Embryonic facial prominence (tissue), 1 donor: ENCODE data around the gene TMEM175.

Experiments used
- DNase-seq: peaks from one replicate; pipeline ENCODE4 v3.0.0-alpha.2; 2016; ENCODE audit errors: extremely low spot score

The TMEM175 gene, protein sequence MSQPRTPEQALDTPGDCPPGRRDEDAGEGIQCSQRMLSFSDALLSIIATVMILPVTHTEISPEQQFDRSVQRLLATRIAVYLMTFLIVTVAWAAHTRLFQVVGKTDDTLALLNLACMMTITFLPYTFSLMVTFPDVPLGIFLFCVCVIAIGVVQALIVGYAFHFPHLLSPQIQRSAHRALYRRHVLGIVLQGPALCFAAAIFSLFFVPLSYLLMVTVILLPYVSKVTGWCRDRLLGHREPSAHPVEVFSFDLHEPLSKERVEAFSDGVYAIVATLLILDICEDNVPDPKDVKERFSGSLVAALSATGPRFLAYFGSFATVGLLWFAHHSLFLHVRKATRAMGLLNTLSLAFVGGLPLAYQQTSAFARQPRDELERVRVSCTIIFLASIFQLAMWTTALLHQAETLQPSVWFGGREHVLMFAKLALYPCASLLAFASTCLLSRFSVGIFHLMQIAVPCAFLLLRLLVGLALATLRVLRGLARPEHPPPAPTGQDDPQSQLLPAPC

DNA sequence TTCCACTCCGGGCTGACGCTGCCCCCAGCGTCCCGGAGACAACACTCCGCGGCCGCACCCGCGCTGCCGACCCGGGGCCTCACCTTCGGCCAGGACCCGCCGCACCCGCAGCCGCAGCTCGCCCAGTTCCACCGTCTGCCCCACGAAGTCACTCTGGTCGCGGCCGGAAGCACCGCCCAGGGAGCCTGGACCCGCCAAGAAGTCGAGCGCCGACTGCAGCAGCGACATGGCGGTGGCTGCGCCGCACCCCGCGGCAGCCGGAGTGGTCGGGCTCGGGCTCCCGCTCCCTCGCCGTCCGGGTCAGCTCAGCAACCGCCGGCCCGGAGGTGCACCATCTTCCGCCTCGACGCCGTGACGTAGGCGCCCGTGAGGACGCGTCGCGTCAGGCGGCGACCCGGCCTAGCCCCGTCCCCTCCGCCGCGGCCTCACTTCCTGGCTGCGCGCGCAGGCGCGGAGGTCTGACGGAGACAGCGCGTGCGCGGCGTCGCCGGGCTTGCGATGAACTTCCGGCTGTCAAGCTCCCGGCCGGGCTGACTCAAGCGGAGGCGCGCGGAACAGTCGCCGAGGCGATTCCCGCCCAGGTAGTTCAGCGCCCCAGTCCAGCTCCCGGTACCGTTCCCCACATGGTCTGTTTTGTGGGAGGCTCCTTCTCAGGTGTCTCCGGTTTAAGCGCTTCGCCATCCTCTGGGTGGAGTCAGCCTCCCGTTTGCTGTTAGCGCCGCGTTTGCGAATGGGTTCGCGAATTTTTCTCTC is at the start of gene TMEM175, which contains the start of gene GAK:
Gene TMEM175 (plus strand): TSS at position 501 of the 753 bp plus-strand sequence. CDS start 15,280 bp downstream, outside the sequence.
Gene GAK (minus strand): TSS at position 357 of the 753 bp plus-strand sequence. CDS start 129 bp downstream, at position 228.
- DNase-seq = peak; percentile 88

DNA sequence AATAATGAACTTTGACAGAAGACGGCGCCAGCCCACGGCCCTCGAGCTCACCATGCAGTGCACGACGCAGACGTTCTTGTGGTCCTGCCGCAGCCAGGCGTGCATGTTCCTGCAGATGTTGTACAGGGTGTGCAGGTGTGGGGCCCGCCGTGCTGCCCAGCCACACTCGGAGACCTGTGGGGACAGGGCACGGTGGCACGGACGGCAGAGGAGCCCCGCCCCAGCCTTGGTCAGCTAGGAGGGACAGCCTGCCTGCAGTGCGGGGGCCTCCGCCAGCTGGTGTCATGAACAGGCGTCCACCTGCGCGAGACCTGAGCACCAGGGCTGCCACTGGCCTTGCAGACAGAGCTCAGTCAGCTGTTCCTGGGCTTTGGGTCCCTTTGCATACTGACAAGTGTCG is 49.6 kb upstream of the TMEM175 start:
- DNase-seq = no peak

DNA sequence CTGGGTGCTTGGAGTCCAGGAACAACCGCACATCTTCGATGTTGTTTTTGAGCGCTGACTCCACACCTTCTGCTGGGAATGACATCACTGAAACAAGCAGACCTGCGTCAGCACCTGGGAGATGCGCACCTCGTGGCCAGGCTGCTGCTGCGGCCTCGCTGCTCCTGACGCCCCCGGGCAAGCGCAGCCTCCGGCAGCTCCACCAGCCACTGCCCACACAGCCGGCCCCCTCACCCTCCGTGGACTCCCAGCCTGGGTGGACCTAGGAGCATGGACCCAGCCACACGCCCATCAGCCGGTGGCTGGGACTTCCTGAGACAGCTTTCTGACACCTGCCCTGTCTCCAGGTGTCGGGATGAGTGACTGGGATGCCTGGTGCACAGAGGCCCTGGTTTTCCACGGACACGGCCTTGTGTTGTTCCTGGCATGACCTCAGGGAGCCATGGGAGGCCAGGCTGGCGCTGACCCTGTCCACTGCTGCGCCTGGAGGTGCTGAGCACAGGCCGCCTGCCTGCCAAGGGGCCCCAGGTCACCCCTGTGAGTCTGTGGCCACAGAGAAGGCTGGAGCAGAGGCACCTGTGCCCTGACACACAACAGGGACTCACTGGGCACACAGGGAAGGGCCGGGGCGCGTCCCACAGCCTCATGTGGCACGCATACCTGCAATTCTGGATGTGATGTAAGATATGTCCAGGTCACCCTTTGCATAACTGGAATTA is 48.7 kb upstream of the TMEM175 start:
- DNase-seq = no peak

DNA sequence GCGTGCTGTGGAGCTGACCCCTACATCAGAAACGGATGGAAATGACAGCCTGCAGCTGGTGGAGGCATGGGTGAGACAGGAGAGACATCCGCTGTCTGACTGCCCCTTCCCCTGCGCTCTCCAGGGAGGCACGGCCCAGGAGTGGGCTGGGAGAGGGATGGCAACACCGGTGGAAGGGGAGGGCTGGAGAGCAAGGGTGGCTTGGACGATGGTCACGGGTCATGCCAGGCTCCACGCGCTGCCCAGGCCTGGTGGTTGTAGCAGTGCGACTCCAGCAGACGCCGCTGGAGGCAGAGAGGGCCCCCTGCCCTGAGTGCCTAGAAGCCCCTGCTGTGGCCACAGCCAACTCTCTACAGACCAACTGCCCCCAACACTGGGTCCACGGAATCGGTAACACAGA is 48.0 kb upstream of the TMEM175 start:
- no peak for DNase-seq

DNA sequence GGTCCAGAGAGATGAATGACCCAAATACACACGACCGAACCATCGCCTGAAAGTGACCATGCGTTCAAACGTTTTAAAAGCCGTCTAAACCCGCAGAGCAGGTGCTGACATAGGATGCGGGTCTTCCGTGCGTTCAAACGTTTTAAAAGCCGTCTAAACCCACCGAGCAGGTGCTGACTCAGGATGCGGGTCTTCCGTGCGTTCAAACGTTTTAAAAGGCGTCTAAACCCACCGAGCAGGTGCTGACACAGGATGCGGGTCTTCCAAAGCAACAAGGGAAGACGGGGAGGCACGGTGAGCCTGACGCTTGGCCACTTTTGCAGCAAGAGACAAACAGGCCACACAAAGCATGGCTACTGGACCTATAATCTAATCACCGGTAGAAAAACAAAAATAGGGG is 47.4 kb upstream of the TMEM175 start:
- no peak for DNase-seq

DNA sequence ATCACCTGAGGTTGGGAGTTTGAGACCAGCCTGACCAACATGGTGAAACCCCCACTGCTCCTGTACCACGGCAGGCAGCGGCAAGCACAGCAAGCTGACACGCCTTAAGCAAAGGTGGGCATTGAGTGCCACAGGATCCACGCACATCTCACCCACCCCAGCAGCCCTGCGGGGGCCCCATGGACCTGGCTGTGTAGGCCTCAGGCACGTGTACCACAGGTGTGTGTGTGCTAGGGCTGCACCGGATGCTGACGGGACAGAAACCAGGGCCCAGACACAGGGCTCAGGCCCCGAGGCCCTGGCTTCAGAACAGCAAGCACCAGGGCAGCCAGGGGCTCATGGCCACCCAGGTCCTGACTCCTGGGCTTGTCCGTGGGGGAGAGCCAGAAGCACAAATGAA is 46.9 kb upstream of the TMEM175 start:
- no peak for DNase-seq

DNA sequence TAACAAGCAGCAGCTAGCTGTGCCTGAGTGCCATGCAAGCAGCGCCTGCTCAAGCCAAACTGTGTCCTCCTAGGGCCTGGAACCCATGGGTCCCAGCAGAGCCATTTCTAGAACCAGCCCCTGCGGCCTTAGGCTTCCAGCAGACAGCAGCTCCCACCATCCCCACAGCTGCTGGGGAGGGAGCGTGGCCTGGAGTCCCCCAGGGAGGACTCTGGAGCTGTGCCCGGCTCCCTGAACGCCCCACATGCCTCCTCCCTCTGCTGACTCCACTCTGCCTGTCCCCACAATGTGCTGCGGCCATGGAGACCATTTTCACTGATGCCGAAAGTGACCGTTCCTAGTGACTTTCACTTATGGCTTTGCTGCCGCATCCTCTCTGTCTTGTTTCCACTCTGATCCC is 46.0 kb upstream of the TMEM175 start:
- DNase-seq = no peak

DNA sequence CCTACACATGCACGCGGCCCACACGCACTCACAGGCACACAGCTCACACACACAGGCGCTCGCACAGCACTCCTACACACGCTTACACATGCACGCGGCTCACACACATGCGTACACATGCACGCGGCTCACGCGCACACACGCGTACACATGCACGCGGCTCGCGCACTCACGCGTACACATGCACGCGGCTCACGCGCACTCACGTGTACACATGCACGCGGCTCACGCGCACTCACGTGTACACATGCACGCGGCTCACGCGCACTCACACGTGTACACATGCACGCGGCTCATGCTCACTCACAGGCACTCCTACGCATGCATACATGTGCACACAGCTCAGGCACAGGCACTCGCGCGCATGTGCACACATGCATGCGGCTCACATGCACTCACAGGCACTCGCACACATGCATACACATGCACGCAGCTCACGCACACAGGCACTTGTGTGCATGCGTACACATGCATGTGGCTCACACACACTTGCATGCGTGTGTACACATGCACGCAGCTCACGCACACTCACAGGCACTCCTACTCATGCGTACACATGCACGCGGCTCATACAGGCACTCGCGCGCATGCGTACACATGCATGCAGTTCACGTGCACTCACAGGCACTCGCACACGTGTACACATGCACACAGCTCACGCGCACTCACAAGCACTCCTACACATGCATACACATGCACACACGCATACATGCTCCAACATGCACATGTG is 45.1 kb upstream of the TMEM175 start:
- no peak for DNase-seq

DNA sequence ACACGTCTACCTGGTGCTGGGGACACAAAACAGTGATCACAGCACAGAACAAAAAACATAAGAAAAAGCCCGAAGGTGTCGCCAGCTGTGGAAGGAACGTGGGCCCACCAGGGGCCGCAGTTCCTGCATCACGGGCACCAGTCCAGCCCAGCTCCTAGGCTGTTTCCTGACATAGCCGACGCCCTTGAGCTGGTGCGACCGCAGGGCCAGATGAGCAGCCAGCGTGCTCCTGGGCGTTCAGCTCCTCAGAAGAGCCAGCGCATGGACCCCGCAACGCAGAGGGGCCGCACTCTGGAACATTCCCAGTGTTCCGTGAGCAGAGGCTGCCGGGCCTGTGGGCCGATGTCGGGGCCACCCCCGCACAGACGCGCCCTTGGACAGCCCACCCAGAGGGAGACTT is 44.2 kb upstream of the TMEM175 start:
- DNase-seq = no peak

DNA sequence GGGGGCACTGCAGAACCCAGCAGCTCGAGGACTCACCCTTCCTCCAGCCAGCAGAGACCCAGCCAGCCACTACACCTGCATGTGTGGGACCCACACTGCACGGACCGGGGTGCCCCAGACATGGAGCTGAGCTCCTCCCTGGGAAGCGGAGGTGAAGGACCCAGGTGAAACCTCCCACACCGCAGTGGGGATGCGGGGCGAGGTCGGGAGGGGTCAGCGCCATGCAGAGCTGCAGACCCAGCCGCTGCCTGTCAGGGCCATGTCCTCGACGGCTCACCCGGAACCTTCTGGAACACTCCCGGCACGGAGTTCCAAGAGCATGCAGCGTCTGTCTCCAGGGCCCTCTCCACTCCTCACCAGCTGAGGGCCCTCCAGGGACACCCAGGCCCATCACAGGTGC is 42.7 kb upstream of the TMEM175 start:
- no peak for DNase-seq

DNA sequence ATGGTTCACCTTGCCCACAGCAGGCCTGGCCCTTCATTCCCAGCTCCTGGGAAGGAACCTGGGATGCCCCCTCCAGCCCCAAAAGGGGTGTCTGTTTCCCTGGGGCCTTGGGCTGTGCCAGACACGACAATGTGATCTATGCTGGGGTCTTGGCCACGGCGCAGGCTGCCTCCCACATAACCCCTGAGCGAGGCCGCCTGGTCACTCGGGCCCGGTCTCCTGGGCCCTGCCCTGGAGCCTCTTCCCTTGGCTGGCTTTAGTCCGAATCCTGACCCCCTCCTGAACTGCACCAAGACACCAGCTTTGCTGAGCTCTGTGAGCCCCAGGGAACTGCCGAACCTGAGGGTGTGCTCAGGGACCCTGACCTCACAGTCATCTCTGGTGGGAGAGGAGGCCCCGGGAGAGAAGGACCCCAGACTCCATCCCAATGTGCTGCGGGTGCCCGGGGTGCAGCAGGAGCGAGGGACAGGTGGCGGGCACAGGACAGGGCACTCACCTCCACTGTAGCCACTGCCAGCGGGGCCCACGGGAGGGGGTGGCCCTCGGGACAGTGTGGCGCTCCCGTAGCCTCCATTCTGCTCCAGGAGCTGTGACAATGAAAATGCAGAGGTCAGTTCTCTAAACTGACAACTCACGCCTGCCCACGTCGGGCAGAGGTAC is 42.1 kb upstream of the TMEM175 start:
- DNase-seq = no peak

DNA sequence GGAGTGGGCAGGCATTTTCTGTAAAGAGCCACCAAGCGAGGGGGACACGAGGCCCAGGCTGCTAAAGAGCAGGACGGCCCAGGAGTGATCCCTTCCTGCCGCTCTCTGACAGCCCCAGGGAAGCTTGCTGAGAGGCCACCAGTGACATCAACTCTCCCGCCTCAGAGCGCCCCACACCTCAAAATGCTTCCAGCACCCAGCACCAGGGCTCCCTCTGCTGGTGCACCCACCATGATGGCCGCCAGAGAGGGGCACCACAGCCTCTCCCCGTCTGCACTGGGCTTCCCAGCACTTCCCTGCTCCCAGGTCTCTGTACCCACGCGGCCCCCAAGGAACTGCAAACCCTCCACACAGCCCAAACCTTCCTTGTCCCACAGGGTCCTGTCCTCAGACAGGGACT is 40.5 kb upstream of the TMEM175 start:
- DNase-seq = no peak

DNA sequence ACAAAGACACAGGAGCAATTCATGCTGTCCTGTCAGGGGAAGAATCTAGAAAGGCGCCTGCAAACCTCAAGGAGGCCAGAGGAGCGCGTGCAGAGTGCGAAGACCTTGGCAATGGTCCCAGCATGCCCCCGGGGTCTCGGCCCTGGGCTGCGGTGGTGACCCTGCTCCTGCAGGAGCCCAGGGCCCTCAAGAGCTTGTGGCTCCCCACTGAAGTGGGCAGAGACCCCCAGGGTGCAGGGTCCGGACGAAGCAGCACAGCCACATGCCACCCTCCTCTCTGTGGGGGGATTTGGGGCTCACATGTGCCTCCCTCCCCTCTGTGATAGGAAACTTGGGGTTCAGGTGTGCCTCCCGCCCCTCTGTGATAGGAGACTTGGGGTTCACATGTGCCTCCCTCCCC is 39.5 kb upstream of the TMEM175 start:
- no peak for DNase-seq

DNA sequence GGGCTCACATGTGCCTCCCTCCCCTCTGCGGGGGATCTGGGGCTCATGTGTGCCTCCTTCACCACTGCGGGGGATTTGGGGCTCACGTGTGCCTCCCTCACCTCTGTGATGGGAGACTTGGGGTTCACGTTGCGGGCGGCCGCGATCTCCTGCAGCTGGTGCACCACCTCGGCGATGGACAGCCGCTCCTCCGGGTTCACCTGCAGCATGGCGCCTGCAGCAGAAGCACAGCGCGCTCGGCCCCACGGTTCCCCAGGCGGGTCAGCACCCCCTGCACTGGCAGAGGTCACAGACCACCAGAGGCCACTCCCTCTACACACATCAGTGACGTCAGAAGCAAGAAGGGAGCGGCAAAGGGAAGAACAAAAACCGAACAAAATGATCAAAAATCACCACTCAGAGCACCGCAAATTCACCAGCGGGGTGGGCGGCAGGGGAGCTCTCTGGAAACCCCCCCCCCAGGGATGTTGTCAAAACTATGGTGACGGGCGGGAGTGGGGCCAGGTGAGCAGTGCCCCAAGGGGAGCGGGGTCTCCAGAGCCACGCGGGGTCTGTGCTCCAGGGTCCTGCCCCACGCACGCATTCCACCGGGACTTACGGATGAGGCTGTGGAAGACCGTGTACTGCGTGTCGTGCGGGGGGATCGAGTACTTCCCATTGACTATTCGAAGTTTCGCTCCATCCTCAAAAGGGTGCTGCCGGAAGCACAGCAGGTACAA is 38.8 kb upstream of the TMEM175 start:
- no peak for DNase-seq

DNA sequence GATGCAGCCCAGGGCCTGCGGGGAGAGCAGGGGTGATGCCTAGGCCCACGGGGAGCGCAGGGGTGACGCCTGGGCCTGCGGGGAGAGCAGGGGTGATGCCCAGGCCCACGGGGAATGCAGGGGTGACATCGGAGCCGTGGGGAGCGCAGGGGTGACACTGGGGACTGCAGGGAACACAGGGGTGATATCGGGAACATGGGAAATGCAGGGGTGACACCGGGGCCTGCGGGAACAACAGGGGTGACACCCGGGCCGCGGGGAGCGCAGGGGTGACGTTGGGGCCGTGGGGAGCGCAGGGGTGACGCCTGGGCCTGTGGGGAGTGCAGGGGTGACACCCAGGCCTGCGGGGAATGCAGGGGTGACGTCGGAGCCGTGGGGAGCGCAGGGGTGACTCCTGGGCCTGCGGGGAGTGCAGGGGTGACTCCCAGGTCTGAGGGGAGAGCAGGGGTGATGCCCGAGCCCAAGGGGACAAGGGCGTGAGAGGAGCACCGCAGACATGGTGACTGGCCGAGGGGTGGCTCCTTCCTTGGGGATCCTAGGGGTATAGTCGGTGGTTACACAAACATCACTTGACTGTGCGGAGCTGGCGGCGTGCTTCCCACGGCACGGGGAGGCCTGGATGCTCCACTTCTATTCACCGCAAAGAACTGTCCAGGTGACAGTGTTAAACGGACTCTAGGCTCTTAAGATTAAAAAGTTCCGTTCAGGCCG is 38.1 kb upstream of the TMEM175 start:
- no peak for DNase-seq

DNA sequence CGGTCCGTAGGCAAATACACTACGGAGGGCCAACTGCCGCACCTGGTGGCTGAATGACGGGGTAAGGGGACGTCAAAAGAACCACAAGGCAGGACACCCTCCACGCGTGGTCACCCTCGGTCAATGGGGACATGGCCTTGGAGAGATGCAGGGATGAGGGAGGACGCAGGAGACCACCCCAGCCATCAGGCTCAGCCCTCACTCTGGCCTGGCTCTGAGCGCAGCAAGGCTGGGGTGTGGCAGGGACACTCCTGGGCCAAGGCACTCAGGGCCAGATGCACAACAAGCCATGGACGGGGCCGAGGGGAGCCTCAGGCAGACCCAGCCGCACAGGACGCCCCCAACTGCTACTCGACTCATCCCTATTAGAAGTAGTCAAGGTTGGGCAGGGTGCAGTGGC is 36.7 kb upstream of the TMEM175 start:
- DNase-seq = no peak

DNA sequence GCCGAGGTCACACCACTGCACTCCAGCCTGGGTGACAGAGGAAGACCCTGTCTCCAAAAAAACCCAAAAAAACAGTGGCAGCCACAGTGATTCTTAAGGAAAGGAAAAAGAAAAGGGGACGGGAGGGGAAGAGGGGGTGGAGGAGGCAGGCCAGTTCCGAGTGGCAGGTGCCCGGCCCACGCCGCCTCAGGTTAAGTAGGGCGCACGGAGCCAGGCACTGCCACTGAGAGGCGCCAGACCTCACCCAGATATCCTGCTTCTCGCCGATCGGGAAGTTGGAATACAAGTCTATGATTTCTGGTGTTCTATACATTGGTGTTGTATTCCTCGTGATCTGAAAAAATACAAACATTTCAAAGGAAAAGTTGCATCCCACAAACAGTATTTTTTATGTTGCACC is 36.0 kb upstream of the TMEM175 start:
- DNase-seq = no peak

DNA sequence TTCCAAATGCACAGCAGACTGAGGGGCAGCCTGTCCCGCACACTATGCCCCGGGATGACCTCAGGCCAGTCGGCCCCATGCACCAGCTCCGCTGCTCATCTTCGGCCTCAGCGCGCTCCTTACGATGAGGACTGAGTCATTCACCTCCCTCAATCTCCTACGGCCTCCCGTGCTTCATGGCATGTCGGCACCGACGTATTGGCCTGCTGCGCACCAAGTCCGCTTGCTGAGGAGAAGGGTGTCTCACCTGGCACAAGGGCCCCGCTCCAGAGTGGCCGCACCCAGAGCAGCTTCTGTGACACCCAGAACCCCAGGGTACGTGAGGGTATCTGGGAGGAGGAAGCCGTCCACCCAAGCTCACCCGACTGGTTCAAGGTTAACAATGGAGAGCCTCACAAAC is 35.6 kb upstream of the TMEM175 start:
- DNase-seq = no peak

DNA sequence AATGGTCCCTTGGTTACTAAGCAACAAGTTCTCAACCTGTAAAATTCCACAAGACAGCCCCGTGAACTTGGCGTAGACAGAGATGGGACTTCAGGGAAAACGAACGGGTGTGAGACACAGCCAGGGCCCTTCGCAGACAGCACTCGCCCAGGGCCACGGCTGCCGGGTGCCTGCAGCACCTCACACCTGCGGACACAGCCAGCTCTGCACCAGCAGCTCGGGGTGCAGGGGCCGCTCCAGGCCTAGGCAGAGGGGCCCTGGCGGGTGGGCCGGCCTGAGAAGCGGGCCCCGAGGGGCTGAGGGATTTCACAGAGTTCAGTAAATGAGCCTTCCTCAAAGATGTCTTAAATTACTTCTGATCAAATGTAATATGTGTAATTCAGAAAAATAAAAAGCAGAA is 34.1 kb upstream of the TMEM175 start:
- DNase-seq = no peak
